ENCODE data around the gene TGFBR3.
A peak's percentile ranks its signal among the peaks of the same experiment; 100 is the strongest.

The TGFBR3 gene

DNA sequence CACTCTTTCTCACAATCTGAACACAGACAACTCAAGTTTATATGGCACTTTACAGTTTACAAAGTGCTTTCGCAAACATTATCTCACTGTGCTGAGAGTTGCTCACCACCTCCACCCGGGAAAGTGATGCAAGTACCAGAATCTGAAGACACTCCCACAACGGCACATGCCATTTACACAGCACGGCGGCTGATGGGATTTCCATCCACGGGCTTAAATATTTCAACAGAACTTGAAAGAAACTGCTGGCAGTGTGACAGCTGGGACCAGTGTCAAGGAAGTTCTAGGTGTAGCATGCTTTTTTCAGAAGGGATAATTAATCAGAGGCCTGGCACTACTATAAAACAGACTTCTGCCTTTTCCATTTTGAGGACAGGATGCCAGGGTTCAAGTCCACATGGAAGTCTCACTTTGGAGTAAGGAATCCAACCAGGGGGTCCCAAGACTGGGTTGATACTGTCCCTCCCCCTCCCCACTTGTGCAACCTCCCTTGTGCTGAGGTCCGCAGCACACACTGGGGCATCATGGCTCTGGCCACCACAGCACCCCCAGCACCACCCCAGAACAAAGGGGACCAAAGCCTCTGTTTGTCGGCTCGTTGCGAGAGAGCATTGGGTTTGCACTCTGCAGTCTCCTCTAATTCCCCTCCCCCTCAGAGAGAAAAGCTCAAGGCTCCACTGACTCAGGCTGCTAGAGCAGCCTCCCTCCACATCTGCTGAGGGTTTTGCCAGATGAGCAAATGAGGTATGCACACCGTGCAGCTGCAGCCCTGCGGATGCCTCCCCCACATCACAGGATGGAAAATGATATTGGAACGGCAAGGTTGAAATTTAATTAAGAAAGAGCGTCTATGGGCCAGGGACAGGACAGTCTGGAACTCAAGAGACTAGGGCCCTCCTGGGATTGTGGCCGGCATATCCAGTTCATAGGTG is 154.9 kb downstream of the TGFBR3 start:
- peak in 1 of 2 donors; percentile 12 for DNase-seq

GRCh38 chr1:91729621-91730358 is 156.2 kb downstream of the TGFBR3 start:
- no peak for DNase-seq

DNA sequence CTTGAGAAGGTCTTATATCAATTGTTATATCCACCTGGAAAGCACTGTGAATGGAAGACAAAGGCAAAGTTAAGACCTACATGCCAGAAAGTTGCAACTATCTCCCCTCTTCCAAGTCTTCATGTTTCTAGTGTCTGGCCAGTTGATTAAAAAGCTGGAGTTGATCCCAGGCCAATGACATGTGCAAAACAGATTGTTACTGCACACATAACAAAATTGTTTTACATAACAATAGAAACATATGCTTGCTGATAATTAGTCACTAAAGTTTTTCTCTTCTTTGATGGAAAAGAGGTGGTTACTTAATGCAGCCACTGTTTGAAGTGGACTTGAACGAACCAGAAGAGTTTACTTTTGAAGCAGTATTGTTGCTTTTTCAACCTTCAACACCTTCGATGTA is 158.2 kb downstream of the TGFBR3 start:
- DNase-seq = no peak

DNA sequence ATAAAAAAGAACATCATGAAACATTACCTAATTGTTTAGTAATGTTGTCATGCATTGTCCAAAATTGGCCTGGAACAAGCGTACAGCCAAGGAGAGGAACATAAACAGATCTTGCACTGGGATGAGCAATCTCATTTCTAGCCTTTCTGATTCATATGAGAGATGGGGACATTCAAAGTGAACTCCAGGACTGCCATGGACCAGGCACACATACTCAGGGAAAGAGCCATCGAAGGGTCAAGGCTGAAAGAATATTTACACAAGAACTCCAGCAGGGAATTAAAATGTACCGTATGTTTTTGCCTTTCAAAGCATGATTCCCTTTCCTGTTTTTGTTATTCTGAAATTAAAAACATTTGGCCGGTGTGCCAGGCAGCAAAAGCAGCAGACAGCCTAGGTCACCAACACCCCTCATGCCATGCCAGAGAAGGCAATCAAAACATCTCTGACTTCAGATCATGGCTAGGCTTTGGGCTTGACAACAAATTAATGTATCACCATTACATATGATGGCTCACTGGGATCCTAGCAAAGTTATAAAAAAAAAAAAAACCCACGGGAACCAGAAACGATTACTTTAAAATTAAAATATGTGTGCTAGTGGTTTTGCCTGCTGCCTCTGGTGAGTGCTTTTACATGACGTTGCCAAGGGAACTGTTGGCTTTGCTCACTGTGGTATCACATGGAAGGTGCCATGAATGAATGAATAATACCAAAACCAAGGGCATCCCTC is 159.8 kb downstream of the TGFBR3 start:
- DNase-seq = no peak

- DNase-seq = no peak
Observed at GRCh38 chr1:91725618-91725988, 160.3 kb downstream of the TGFBR3 start.

GRCh38 chr1:91724644-91725043 is 161.3 kb downstream of the TGFBR3 start:
- DNase-seq = no peak

DNA sequence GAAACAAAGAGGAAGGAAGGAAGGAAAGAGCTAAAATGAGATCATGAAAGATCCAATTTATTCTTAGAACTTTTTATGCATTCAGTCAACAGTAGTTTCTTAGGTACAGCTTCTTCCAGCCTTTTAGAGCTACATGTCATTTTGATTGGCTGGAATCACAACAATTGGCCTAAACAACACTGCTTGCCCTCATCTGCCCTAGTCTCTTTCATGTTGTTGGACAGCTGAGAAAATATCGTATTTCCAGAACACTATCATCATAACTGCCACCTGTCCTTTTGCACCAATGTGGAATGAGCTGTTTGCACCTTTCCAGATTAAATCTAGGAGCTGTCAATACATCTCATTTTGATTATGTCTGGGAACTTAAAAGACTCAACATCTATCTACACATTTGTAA is 161.7 kb downstream of the TGFBR3 start:
- no peak for DNase-seq

DNA sequence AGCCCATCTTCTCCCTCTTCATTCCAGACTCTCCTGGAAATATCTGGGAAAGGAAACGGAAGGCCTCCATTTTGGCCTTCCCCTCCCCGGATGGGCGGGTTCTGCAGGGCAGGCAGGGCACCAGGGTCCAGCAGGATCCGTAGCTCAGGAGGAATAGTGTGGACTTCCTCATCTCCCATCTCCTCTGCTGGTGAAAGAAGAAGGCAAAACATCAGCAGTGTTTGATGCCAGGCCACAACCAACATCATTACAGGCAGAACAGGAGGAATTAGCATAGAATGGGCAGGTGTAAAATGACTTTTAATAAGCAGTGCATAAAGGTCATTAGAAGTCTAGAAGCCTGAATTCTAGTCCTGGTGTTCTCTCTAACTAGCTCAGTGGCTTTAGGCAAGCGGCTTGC is 165.9 kb downstream of the TGFBR3 start:
- no peak for DNase-seq

DNA sequence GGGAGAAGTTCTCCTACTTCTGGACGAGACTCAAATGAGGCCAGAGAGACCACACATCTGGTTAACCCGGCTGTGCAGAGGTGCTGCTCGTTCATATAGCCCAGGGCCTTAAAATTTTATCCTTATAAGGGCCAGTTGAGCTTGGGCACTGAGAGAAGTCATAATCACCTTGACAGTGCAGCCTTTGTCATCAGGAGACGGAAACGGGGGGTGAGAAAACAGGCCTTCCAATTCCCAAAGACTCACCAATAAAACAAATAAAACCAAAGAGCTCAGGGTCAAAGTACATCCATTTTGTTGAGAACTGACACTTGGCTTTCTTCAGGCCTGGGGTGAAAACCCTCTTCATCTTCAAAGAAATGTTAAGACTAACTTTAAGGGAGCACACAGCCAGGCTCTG is 167.1 kb downstream of the TGFBR3 start:
- no peak for DNase-seq

GRCh38 chr1:91718368-91718767 is 167.6 kb downstream of the TGFBR3 start:
- DNase-seq = no peak

DNA sequence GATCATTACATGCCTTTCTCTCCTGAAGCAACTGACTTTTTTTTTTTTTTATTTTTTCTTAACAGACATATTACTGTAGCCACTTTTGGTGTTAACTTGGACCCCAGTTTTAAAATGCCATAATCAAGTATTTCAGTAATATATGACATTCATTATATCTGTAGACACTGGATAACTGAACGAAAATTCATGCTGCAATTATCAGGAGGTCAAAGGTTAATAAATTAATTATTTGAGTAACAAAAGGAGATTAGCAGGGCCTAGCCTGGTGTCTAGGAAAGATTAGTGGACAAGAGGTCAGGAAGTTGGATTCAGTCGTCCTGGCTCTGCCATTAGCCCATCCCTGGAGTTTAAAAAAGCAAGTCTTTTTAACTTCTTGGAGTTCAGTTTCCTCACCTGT is 168.1 kb downstream of the TGFBR3 start:
- DNase-seq = no peak

DNA sequence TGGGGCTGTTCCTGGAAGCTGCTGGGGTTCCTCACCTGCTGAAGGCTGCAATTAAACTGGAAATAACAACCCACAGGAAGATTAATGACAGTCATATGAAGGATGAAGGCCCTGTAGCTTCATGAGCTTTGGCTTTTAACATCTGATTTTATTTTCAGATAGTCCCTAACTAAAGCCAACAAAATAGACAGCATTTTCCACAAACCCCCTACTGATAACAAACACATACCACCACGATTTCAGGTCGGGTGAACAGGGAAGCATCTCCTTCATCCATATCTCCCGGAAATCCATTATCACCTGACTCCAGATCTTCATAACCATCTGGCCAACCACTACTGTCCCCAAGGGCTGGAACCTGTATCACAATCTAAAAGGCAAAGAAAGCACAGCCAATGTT is 169.6 kb downstream of the TGFBR3 start:
- no peak for DNase-seq

GRCh38 chr1:91715416-91716000 is 170.4 kb downstream of the TGFBR3 start:
- DNase-seq = no peak

DNA sequence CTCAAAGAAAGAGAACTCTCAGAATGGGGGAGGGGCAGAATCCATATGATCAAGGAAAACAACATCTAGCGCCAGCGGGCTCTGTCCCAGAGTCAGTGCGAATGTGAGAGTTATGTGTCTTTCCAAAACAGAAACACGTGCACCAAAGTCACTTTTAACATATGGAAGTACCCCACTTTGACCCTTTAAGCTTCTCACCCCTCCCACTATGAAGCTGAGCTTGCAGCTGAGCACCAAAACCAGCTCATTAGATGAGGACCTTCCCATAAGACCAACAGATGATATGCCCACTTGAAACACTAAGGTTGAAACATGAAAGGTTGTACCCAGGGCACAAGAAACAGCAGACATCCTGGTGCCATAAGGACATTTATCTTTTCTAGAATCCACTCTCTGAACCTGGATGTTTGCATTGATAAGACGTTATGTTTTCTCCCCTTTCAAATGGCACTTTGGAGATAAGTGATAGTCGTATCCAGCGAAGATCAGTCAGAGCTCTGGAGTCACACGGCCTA is 171.0 kb downstream of the TGFBR3 start:
- DNase-seq = no peak

DNA sequence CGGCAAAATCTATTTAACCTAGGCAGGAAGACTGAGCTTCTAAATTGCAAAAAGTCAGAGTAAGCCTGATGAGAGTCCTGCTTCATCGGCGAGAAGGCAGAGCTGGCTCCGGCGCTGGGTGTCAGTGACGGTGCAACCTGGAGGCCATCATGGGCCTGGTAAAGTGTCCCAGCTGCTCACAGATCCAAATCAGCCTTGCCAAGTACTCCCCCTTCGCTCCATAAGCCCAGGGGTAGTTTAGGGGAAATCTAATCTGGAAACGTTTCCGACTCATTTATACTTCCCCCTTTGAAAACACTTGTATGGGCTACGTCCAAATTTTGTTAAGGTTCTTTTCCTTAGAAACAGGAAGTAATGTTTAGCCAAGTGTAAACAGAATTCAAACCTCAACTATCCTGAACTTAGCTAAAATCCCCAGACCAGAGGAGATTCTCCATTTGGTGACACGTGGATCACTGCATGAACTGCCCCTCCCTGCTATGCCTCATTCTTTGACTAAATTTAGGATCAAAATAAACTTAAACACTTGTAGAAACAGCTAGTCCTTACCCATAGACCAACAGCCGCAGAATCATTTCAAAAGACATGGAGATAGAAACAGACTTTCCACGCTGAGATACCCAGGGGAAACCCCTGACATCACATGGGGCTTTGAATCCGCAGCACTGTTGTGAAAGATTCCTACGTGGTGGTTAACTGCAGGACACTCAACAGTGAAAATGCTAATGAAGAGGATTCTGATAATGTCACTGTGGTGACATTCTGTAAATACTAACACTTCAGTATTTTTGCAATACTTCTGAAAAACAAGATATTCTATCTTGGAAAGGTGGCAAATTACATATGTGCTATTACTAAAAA is 172.7 kb downstream of the TGFBR3 start:
- DNase-seq = peak; percentile 33 to 47

DNA sequence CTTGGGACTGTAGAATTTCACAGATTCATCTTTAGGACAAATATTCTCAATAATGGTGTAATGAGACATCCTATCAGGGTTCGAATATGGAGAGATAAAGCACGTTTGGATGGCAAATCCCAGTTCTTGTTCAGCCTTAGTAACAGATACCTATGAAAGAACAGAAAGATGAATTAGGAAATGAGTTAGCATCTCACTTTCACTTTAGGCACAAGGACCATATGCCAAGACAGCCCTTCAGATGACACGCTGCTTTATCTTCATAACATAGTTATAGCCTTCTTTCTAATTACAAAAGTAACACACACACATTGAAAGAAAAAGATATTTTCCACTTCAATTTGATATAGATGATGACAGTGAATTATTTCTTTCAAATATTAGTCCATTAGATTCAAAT is 173.6 kb downstream of the TGFBR3 start:
- DNase-seq = no peak

GRCh38 chr1:91711504-91712247 is 174.3 kb downstream of the TGFBR3 start:
- DNase-seq = no peak

- DNase-seq = no peak
Observed at GRCh38 chr1:91710261-91710660, 175.7 kb downstream of the TGFBR3 start.

DNA sequence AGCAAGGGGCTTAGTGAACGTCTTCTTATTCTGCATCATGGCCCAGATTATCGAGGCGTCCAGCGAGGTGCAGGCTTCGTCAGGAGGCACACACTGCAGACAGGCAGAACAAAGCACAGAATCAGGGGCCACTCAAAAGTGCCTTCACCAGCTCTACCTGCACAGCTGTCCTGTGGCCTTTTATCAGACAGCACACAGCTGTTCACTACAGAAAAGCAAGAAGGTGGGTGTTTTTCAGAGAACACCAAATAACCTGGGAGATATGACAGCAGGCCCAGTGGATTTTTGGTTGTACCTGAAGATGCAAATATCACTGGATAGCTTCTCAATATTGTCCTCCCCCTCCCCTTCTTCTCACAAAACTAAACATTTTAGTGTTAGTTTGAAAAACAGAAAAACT is 177.3 kb downstream of the TGFBR3 start:
- no peak for DNase-seq

GRCh38 chr1:91707890-91708218 is 178.1 kb downstream of the TGFBR3 start:
- no peak for DNase-seq

All from activated CD4-positive, alpha-beta T cell treated with anti-CD3 and anti-CD28 coated beads for 4 hours (primary cell).